Ectodermal cell (in vitro differentiated cells): Measurements from ENCODE around the gene SWAP70.

Experiments
- H3K27ac ChIP-seq: 2 replicates; pipeline ENCODE4 v1.7.0; 2013; ENCODE audit warnings: mild to moderate bottlenecking, low read depth, low read length; ENCODE audit not compliant: insufficient read depth, poor library complexity, severe bottlenecking
- H3K27me3 ChIP-seq: 2 replicates; pipeline ENCODE4 v1.7.0; 2013; ENCODE audit warnings: mild to moderate bottlenecking, low read length; ENCODE audit not compliant: insufficient read depth, control insufficient read depth, poor library complexity, severe bottlenecking
- H3K36me3 ChIP-seq: one replicate; pipeline ENCODE4 v1.7.0; 2013; ENCODE audit warnings: low read length; ENCODE audit not compliant: control insufficient read depth, insufficient read depth
- H3K4me1 ChIP-seq: one replicate; pipeline ENCODE4 v1.7.0; 2013; ENCODE audit warnings: low read length; ENCODE audit not compliant: control insufficient read depth, insufficient read depth
- H3K4me3 ChIP-seq: 2 replicates; pipeline ENCODE4 v1.7.0; 2013; ENCODE audit warnings: low read depth, low read length, control low read depth; ENCODE audit not compliant: insufficient read depth
- H3K9me3 ChIP-seq: 2 replicates; pipeline ENCODE4 v1.7.0; 2013; ENCODE audit warnings: mild to moderate bottlenecking, low read length, moderate library complexity; ENCODE audit not compliant: control insufficient read depth
- WGBS, 2 experiments: methylation state at CpG; one replicate each; pipeline ENCODE4 v1.1.7; 2013; ENCODE audit warnings: missing lambda C conversion rate in 2 of 2; 5-methylcytosine and 5-hydroxymethylcytosine counted together

The SWAP70 gene

DNA sequence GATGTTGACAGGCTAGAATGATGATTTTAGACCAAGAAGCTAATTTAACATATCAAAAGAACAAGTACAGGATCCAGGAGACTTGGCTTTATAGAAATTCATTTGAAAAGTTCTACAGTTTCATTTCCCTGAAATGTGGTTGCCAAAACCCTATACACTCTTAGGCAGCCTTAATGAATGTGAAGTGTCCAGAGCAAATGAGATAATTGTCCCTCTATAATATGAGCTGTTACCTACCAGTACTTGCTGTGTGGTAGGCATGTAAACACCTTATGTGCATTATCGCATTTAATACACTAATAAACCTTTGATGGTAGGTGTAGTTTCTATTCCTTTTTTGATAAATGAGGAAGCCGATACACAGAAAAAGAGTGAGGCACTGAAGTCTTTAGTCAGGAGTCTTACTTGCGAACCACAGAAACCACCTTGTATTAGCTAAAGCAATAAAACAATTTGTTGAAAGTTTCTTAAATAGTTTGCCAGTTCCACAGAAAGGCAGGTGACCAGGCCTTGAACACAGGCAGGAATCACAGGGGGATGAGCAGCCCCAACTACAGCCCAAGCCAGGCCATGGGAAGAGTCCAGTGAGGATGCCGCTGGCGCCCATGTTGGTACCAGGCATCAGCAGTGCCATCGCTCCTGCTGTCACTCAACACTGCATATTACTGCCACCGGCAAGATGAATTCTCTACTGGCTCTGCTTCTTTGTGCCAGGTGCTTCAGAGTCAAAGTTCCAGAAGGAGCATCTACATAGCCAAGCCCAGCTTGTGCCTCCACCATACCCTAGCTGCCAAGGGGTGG is 81.7 kb downstream of the SWAP70 start:
- H3K36me3 ChIP-seq = peaks cover 3% of the 10 kb centered on the region
- no peaks in the 10 kb centered on the region for H3K27me3 ChIP-seq
- H3K4me3 ChIP-seq = no peak overlapping the region
- no peaks in the 10 kb centered on the region for H3K9me3 ChIP-seq
- no peaks in the 10 kb centered on the region for H3K4me1 ChIP-seq
- no peak overlapping the region for H3K27ac ChIP-seq
- WGBS, 2 experiments = 88% methylated on average over 5 to 7 of the region's 7 CpGs

DNA sequence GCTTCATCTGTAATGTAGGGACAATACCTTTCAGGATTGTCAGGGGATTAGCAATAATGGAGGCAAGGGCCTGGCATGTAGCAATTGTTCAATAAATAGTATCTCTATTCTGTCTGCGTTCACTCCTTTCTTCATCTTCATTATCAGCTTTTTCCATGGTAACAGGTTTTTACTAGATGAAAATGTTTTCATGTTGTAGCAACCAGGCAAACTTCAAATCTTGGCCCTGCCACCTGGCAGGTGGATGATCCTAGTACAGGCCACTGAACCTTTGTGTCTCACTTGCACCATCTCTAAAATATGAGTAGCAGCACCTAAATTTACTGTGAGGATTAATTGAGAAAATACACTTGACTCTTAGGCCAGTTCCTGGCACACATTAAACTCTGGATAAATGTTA is 83.4 kb downstream of the SWAP70 start:
- H3K4me1 ChIP-seq = no peaks in the 10 kb centered on the region
- no peak overlapping the region for H3K27ac ChIP-seq
- no peaks in the 10 kb centered on the region for H3K27me3 ChIP-seq
- peaks cover 3% of the 10 kb centered on the region for H3K36me3 ChIP-seq
- no peak overlapping the region for H3K4me3 ChIP-seq
- H3K9me3 ChIP-seq = no peaks in the 10 kb centered on the region
- WGBS, 2 experiments = 80 to 100% methylated on average over 1 of the region's 1 CpG

DNA sequence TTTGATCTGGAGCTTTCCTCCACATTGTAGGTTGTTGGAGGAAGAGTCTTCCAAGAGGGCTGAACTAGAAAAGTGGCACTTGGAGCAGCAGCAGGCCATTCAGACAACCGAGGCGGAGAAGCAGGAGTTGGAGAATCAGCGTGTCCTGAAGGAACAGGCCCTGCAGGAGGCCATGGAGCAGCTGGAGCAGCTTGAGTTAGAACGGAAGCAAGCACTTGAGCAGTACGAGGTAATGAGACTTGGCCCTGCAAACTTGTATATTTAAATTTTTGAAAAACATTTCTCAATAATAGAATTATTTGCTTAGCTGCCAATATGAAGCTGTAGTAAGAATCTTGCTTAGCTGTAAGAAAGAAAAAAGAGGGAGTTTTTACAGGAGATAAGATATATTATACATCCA is 84.0 kb downstream of the SWAP70 start:
- H3K9me3 ChIP-seq = no peaks in the 10 kb centered on the region
- H3K27me3 ChIP-seq = no peaks in the 10 kb centered on the region
- H3K4me1 ChIP-seq = no peaks in the 10 kb centered on the region
- 78 to 79% methylated on average over 5 of the region's 5 CpGs for WGBS, 2 experiments
- no peak overlapping the region for H3K4me3 ChIP-seq
- H3K36me3 ChIP-seq = no peaks in the 10 kb centered on the region
- no peak overlapping the region for H3K27ac ChIP-seq

DNA sequence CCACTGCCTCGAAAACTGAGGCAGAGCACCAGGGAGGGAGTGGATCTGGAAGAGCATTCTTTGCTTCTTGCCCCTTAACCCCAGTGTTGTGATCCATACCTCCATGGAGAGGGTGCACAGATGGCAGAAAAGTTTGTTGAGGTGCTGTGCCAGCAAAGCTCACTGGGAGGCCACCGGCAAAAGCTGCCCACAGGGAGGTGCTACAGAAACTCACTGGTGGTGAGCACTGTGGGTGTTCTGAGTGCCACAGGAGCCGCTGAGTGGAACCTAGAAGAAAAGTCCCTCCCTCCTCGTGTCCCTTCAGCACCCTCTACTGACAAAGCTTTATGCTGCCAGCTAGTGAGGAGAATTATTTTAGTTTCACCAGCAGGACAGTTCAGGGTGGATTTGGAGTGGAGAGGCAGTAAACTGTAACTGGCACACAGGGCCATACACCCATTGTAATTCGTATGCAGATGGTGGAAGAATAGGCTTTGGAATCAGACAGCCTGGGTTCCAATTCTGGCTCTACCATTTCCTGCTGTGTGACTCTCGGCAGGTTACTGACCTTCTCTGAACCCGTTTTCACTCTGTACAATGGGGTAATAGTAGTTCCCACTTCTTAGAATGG is 84.6 kb downstream of the SWAP70 start:
- no peaks in the 10 kb centered on the region for H3K4me1 ChIP-seq
- H3K36me3 ChIP-seq = no peaks in the 10 kb centered on the region
- 74% methylated on average over 6 to 7 of the region's 7 CpGs for WGBS, 2 experiments
- H3K27me3 ChIP-seq = no peaks in the 10 kb centered on the region
- H3K9me3 ChIP-seq = no peaks in the 10 kb centered on the region
- H3K27ac ChIP-seq = no peak overlapping the region
- H3K4me3 ChIP-seq = no peak overlapping the region

DNA sequence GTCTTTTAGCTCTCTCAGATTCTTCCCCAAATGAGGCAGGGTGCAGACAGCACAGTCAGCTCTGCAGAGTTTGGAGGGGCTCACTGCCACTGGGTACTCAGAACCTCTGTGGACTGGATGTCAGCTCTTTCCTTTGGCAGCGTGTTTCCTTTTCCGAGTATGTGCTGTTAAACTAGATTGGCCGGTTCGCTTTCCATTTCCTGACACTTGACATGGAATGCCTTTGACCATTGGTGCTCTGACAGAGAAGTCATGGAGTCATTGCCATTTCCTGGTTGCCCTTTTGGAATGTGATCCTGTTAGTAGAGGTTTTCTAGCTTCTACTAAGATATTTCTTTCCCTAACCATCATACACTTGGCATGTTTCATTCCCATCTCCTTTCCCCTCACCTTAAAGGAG is 86.7 kb downstream of the SWAP70 start:
- H3K4me1 ChIP-seq = no peaks in the 10 kb centered on the region
- 94 to 96% methylated on average over 4 of the region's 4 CpGs for WGBS, 2 experiments
- no peaks in the 10 kb centered on the region for H3K36me3 ChIP-seq
- no peaks in the 10 kb centered on the region for H3K27me3 ChIP-seq
- no peak overlapping the region for H3K27ac ChIP-seq
- no peaks in the 10 kb centered on the region for H3K9me3 ChIP-seq
- H3K4me3 ChIP-seq = no peak overlapping the region

DNA sequence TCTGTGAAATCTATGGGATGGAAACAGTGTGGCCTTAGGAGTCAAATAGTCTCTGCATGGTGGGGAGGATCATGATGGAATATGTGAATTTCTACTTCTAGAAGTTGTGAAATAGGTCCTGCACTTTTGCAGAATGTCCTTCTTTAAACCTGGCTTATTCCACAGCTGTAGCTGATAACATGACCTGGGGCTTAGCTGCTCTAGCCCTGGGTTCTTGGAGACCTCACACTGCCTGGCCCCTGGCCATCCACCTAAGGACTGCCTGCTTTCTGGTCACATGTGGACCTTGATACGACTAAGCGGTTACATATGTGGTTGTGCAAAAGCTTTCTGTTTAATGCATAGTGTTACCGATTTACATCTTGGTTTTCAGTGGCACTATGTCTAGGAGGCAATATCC is 88.2 kb downstream of the SWAP70 start:
- no peaks in the 10 kb centered on the region for H3K27me3 ChIP-seq
- H3K4me3 ChIP-seq = no peak overlapping the region
- no peaks in the 10 kb centered on the region for H3K9me3 ChIP-seq
- no peaks in the 10 kb centered on the region for H3K36me3 ChIP-seq
- WGBS, 2 experiments = 92 to 96% methylated on average over 3 of the region's 3 CpGs
- no peaks in the 10 kb centered on the region for H3K4me1 ChIP-seq
- no peak overlapping the region for H3K27ac ChIP-seq

DNA sequence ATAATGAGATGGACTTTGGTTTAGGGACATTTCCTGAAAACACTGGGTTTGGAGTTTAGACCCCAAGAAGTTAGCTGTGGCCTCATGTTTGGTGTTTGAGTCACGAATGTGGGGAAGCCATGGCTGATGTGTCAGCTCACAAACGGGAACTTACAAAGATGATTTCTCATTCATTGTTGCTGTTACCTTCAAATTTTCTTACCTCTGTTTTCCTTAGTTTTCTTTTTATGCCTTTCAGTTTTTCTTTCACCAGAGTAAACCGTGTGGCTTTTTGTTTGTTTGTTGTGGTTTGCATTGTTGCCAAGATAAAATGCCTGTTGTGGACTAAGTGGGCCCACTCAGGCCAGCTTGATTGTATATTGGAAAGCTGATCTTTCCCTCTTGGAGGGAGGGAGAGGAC is 89.1 kb downstream of the SWAP70 start:
- WGBS, 2 experiments = 87 to 95% methylated on average over 3 of the region's 3 CpGs
- Histone ChIP-seq H3K27ac (no peak overlapping the region), H3K4me1 (no peaks in the 10 kb centered on the region), H3K36me3 (no peaks in the 10 kb centered on the region), H3K27me3 (no peaks in the 10 kb centered on the region), H3K9me3 (no peaks in the 10 kb centered on the region), H3K4me3 (no peak overlapping the region)

DNA sequence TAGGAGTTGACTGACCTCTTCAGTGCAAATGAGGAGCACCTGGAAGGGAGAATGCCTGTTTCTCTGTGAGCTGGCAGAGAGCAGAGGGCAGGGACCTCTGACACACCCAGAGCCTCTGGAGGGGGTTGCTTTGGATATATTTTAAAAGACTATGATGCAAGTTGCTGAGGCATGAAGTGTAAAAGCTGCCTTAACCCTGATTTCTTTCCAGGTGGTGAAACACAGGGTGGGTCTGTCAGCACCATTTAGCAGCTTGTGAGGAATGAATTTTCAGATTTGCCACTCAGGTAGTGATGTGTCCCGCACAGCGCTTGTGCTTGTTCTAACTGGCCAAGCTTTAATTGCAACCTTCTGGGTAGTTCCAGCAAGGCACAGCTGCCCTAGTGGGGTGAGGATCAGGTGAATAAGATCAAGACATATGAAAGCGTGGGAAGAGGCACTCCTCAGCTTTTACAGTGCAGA is 90.2 kb downstream of the SWAP70 start:
- Histone ChIP-seq H3K36me3 (no peaks in the 10 kb centered on the region), H3K4me1 (no peaks in the 10 kb centered on the region), H3K27ac (no peak overlapping the region), H3K9me3 (no peaks in the 10 kb centered on the region), H3K27me3 (peaks cover 6% of the 10 kb centered on the region), H3K4me3 (no peak overlapping the region)
- 93 to 95% methylated on average over 3 of the region's 3 CpGs for WGBS, 2 experiments

DNA sequence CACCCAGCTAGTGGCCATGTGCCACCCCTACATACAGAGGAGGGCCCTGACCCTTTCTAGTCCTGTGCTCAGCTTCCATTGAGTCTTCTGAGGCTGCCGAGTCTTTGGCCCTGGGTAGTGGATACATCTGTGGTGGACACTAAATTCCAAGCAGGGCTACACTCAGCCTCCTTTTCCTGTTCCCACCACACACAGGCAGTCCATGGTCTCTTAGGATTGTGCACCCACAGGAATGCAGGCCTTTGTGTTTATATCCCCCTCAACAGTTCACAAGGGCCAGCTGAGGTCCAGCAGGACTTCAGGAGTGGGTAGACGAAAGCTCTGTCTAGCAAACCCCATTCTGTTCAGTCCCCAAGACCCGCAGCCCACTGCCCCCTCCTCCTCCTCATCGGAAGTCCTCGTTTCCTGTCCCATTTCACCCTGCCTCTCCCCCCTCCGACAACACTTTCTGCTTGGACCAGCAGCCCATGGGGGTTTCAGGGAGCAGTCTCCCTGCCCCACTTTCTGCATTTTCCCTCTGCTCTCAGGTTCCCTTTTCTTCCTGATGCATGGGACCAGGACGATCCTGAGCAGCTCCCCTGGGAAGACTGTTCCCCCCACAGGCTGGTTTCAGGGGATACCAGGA is 91.8 kb downstream of the SWAP70 start:
- Histone ChIP-seq H3K4me3 (no peak overlapping the region), H3K9me3 (no peaks in the 10 kb centered on the region), H3K4me1 (no peaks in the 10 kb centered on the region), H3K27me3 (peaks cover 7% of the 10 kb centered on the region), H3K27ac (no peak overlapping the region), H3K36me3 (no peaks in the 10 kb centered on the region)
- WGBS, 2 experiments = 82 to 84% methylated on average over 7 of the region's 7 CpGs

DNA sequence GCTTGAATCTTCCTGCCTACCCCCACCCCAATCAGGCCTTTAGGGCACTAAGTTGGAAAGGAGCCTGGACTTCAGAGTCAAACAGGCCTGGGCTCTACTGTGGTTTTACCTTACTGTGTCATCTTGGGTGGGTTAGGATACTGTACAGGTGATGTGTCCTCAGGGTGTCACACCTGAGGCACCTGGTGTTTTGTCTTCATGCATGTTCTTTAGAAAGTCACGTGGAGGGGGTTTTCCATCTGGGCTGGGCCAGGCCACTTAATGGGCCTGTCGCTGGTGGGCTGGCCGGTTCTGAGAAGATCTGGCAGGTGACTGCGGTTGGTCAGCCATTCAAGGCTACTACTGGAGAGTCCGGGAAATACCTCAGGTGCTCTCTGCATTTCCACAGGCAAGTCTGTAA is 92.6 kb downstream of the SWAP70 start:
- H3K27ac ChIP-seq = no peak overlapping the region
- peaks cover 7% of the 10 kb centered on the region for H3K27me3 ChIP-seq
- H3K4me3 ChIP-seq = no peak overlapping the region
- no peaks in the 10 kb centered on the region for H3K4me1 ChIP-seq
- no peaks in the 10 kb centered on the region for H3K9me3 ChIP-seq
- 94 to 96% methylated on average over 5 of the region's 5 CpGs for whole genome bisulfite sequencing, 2 experiments
- no peaks in the 10 kb centered on the region for H3K36me3 ChIP-seq
